MM.1S (cell line): ENCODE measurements around the gene GLT8D1.

ENCODE experiments used
- CTCF ChIP-seq: fragments of 300-600 bp; sonication (generic); IDR thresholded peaks from 2 replicates; pipeline ENCODE4 v1.5.1; 2016; ENCODE audit warnings: antibody characterized with exemption, low read length, mixed read lengths
- EZH2 ChIP-seq: fragments of 300-600 bp; sonication (generic); optimal IDR thresholded peaks from 2 replicates; pipeline ENCODE3; 2017; ENCODE audit warnings: low read depth, mild to moderate bottlenecking, antibody characterized with exemption, low read length, mixed read lengths

- TF ChIP-seq CTCF: no peak
- no peak for TF ChIP-seq EZH2
Measured at GRCh38 chr3:52722491-52722890, 16.9 kb upstream of the GLT8D1 start.
